Stimulated activated CD4-positive, alpha-beta T cell treated with anti-CD3 and anti-CD28 coated beads, TNF-alpha, amount 100 ng/mL, for 1 hour (primary cell): ENCODE data around the gene IKZF3.
"Not testable (repeated sequence)": the region's sequence is repeated elsewhere in the genome, so short reads cannot be mapped to it uniquely, and the experiment has no call there.

Source experiments
- DNase-seq, 3 donors: peaks; one replicate each; pipeline ENCODE4 v3.0.0-alpha.2; 2020; ENCODE audit warnings: low read depth in 3 of 3, low spot score in 1 of 3

IKZF3 gene

GRCh38 chr17:39757176-39757662 lies 106.9 kb downstream of the IKZF3 start:
- no peak for DNase-seq

GRCh38 chr17:39756380-39757079 lies 107.6 kb downstream of the IKZF3 start:
- DNase-seq: no peak

- peak; percentile 26 to 35 (median 26) for DNase-seq
Measured at GRCh38 chr17:39755554-39756379, 108.3 kb downstream of the IKZF3 start.

GRCh38 chr17:39754958-39755553 lies 109.1 kb downstream of the IKZF3 start:
- no peak for DNase-seq

GRCh38 chr17:39754161-39754957 lies 109.8 kb downstream of the IKZF3 start:
- peak; percentile 89 to 96 (median 95) for DNase-seq

- peak in 2 of 3 donors; percentile 38 to 45 for DNase-seq
Measured at GRCh38 chr17:39753514-39754160, 110.5 kb downstream of the IKZF3 start.

GRCh38 chr17:39752241-39752881 lies 111.8 kb downstream of the IKZF3 start:
- no peak for DNase-seq

- DNase-seq: no peak
Measured at GRCh38 chr17:39751637-39752036, 112.5 kb downstream of the IKZF3 start.

GRCh38 chr17:39751016-39751543 lies 113.0 kb downstream of the IKZF3 start:
- DNase-seq: no peak

- DNase-seq: no peak
Measured at GRCh38 chr17:39750131-39751015, 113.7 kb downstream of the IKZF3 start.

- not testable (repeated sequence) for DNase-seq
Measured at GRCh38 chr17:39748444-39749034, 115.6 kb downstream of the IKZF3 start.

GRCh38 chr17:39747745-39748144 lies 116.4 kb downstream of the IKZF3 start:
- DNase-seq: no peak

GRCh38 chr17:39746145-39746461 lies 118.0 kb downstream of the IKZF3 start:
- no peak for DNase-seq

GRCh38 chr17:39745335-39746144 lies 118.6 kb downstream of the IKZF3 start:
- no peak for DNase-seq

GRCh38 chr17:39744836-39745215 lies 119.3 kb downstream of the IKZF3 start:
- DNase-seq: no peak

GRCh38 chr17:39744075-39744835 lies 119.9 kb downstream of the IKZF3 start:
- DNase-seq: no peak

GRCh38 chr17:39742856-39743436 lies 121.2 kb downstream of the IKZF3 start:
- DNase-seq: no peak
